ENCODE data around the gene CPM. TPM values are rescaled to one million over a fixed set of nuclear protein-coding genes. Genes with fewer than 3 reads are reported as not detected.

CPM gene
- total RNA-seq, 1 experiment from 2014 or later = not detected

DNA sequence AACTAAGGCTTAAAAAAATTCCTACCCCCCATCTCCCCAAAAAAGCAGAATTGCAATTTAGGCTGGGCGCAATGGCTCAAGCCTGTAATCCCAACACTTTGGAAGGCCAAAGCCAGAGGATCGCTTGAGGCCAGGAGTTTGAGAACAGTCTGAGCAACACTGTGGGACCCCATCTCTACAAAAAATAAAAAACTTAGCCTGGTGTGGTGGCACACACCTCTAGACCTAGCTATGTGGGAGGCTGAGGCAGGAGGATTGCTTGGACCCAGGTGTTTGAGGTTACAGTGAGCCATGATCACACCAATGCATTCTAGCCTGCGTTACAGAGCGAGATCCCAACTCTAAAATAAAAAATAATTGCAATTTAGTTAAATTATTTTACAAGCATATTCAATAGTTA lies 54.1 kb downstream of the CPM start:
- no peak for DNase-seq (ENCODE audit: low spot score)

DNA sequence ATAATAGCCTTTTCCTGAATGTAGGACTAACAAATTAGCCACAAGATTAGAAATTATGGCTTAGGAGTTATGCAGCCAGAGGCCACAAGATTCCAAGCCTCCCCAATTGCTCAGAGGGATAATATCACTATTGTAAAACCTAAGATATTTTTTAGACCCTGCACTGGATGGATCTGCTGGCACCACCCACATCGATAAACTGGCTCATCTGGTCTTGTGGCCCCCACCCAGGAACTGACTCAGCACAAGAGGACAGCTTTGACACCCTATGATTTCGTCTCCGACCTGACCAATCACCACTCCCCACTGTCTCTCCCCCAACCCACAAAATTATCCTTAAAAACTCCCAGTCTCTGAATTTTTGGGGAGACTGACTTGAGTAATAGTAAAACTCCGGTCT lies 54.7 kb downstream of the CPM start:
- no peak for DNase-seq (ENCODE audit: low spot score)

DNA sequence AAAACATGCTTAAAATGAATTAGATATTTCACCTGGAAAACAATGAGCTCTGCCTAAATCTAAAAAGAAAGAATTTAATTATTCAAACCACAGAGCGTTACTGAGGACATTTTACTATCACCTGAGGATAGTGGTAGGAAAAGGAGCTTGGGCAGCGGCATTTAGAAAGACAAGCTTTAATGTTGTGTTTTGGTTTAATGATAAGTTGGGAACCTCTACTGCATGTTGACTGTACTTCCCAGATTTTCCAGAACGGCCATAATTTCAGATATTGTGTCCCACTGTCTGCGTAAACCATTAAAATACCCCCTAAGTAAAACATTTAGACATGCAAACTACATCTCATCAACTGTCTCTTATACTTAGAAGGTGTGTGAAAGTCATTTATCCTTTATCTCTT lies 55.4 kb downstream of the CPM start:
- no peak for DNase-seq (ENCODE audit: low spot score)

DNA sequence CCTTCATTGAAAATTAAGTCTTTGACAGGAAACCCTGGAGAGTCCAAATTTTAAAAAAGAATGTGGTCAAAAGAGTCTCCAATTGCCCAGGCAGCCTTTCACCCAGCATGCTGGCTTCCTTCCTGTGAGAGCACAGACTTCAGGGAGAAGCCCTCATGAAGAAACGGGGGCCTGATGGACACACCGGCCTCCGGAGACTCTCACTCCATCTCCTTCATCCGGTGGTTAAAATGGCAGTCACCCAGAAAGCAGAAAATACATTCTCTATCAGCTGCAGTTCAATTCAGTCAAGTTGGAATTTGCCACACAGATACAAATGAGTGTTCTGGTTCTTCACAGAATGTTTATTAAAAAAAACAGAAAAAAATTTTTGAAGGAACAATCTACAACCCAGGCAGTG lies 56.5 kb downstream of the CPM start:
- DNase-seq (ENCODE audit: low spot score) = no peak

DNA sequence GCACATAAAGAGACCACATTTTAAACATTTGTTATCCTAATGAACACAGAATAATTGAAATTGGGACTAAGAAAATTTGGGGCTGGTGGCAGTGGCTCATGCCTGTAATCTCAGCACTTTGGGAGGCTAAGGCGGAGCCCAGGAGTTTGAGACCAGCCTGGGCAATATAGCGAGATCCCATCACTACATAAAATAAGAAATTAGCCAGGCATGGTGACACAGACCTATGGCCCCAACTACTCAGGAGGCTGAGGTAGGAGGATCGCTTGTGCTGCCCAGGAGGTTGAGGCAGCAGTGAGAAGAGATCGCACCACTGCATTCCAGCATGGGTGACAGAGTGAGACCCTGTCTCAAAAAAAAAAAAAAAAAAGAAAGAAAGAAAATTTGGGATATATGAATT lies 59.7 kb downstream of the CPM start:
- DNase-seq (ENCODE audit: low spot score) = no peak

DNA sequence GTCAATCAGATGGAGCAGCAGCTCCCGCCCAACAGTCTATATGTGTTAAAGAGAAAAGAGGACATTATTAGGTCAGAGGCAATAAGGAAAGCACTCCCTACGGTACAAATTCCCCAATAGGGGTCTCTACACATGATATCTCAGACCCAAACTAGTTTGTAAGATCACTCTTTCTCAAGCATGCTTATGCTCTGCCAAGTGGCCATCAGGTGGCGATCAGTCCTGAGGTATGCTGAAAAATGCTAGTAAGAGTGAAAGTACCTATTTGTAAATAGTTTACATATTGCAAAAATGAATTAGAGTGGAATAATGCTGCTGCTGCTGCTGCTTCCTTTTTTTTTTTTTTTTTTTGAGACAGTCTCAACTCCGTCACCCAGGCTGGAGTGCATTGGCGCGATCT lies 61.0 kb downstream of the CPM start:
- DNase-seq (ENCODE audit: low spot score) = peak; percentile 25

DNA sequence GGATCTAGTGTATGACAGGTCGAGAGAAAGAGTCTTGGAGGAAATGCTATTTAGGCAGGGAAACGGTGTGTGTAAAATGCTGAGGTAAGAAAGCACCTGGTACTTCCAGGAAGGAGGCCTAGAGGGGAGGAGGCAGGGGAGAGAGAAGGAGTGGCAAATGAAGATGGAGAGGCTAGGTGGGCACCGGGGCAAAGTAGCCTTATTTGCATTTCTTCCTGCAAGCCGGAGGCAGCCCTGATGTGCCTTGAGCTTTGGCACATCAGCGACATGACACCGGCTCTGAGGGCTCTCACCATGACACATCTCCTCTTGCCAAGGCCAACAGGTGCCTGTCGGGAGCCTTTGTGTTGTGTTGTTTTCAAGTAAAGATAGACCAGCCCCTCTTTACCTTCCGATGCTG lies 61.6 kb downstream of the CPM start:
- no peak for DNase-seq (ENCODE audit: low spot score)

DNA sequence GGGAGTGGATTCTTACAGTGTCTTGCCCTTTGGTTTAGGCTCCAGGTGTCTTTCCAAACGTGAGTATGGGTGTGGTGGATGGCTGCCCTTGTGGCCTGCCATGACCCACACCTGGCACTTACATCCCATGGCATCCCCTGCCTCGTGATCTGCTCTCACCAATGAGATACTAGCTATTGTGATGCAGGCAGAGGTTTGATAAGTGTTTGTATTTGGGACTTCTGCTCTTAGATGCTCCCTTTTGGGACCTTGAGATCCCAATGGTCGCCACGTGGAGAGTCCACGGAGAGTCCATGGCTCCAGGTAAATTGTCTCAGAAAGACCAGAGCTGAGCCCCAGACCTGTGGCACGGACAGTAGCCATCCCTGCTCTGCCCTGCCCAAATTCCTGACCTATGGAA lies 62.5 kb downstream of the CPM start:
- no peak for DNase-seq (ENCODE audit: low spot score)

DNA sequence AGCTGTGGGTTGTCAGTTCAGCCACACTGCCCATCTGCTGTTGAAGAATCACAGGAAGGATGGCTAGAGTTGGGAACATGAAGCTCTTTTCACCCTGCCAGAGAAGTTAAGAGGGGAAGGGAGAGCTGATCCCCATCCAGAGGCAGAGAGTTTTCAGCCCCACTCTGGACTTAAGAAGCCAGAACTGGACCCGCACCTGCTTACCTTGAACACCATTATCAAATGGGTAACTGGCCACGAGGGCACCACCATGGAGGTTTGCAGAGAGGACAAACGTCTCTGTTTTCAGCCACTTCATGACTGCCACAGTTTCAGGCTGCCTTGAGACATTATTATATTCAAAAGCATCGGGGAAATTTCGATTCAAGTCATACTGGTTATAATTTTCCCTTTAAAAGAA lies 63.0 kb downstream of the CPM start:
- no peak for DNase-seq (ENCODE audit: low spot score)

DNA sequence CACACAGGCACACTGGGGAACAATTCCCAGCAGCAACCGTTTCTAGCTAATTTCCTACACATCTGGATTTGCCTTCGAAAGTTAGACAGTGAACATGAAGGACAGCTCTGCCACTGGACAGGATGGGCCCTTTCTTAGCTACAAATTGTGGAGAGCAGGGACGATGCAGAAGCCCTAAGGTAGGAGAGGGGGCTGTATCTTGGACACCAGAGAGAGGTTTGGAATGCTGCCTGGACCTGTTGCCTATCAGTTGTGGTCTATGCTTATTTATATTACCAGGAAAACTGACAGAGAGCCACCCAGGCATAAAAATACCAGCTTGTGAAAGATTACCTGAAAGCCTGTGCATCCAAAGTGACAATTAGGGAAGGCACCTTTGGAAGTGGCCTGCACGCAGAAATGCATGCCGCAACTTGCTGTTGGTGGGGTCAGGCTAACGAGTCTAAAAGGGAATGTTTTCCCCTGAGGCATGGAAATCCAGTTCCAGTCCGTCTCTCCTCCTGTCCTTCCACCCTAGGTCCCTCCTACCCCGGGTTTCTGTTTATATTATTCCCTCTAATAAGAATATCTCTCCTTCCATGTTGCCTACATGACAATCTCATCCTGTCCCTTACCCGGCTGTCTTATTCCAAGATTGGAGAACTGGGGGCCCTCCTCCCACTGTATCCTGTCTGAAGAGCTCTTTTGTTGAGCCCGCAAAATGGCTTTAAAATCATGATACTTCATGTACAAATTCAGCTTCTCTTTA lies 64.8 kb downstream of the CPM start:
- DNase-seq (ENCODE audit: low spot score) = no peak

DNA sequence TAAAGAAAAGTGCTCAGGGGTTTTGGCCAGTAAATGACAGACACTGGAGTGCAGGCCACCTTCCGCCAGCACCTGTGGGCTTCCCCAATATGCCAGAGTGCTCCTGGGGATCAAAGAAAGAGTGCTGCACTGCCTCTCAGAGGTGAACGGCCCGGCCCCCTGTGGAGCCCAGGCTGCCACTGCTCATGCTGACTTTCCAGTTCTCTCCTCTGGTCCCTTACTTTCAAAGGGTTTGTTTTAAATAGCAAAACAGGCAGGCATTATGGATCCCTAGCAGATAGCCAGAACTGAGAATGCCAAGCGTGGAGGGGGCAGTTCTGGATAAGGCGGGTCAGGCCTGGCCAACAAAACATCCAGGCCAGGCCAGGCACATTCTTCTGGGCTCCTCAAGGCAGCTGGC lies 65.4 kb downstream of the CPM start:
- DNase-seq (ENCODE audit: low spot score) = no peak

DNA sequence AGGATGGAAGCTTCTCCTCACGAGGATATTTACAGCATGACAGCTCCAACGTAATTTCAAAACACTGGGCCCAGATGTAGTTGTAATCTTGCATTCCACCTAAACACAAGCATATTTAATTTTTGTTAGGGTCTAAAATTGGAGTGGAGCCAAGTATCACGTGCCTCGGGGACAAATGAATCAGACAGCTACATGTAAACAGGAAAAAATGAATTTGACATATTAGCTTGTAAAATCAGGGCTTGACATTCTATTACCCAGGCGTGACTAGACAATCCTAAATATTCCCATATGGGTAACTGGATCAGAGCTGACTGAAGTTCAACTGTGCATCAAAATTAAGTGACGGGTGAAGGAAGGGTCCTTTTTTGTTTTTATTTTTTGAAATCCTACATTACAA lies 66.0 kb downstream of the CPM start:
- DNase-seq (ENCODE audit: low spot score) = no peak

DNA sequence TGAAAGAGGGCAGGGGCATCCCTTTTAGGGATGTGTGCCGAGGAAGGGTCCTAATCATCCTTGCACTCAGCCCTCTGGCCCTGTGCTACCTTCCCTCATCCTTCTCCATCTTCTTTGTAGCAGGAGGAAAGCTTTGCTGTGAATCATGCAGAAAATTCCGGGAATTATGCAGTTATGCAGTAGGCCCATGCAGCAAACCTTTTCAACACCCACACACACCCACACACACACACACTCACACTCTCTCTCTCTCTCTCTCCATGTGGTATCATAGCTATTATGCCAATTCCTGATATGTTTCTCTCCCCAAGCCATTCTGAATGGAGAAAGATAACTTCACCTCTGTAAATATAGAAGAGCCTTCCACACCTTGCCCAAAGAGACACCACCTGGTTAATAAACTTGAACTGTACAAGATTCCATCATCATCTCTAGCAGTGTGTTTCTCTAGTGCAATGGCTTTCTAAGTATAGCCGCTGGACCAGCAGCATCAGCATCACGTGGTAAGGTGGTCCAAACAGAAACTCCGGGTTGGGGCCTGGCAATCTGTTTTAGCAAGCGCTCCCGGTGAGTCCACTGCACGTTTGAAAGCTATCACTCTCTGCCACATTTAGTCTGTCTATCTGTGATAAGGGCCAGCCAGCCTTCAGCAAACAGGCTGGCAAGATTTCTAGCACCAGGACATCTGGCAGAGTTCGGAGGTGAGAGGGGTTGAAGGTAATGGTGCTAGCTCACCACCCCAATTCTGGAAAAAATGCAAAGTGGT lies 67.4 kb downstream of the CPM start:
- no peak for DNase-seq (ENCODE audit: low spot score)

DNA sequence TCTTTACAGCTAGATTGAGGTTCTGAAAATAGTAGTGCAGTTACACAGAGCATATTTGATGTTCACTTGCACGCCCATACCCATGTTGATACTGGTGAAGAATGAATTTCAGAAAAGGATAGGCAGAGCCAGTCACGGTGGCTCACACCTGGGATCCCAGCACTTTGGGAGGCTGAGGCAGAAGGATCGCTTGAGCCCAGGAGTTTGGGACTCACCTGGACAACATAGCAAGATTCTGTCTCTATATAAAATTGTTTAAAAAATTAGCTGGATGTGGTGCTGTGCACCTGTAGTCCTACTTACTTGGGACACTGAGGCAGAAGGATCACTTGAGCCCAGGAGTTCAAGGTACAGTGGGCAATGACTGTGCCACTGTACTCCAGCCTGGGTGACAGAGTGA lies 68.4 kb downstream of the CPM start:
- DNase-seq (ENCODE audit: low spot score) = no peak

DNA sequence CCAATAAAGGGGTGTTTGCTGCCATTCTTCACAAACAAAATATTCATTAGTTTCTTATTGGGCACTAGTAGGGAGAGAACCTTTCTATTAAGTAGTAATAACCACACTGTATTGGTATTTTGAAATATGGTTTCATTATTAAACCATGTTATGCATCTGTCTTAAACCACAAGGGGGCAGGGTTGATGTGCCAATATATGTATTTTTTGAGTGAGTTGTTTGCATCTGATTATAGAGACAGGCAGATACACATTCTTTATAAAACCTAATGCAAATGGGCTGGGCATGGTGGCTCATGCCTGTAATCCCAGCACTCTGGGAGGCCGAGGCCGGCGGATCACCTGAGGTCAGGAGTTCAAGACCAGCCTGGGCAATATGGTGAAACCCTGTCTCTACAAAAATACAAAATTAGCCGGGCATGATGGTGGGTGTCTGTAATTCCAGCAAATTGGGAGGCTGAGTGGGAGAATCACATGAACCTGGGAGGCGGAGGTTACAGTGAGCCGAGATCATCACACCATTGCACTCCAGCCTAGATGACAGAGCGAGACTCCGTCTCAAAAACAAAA lies 69.0 kb downstream of the CPM start:
- peak; percentile 60 for DNase-seq (ENCODE audit: low spot score)

DNA sequence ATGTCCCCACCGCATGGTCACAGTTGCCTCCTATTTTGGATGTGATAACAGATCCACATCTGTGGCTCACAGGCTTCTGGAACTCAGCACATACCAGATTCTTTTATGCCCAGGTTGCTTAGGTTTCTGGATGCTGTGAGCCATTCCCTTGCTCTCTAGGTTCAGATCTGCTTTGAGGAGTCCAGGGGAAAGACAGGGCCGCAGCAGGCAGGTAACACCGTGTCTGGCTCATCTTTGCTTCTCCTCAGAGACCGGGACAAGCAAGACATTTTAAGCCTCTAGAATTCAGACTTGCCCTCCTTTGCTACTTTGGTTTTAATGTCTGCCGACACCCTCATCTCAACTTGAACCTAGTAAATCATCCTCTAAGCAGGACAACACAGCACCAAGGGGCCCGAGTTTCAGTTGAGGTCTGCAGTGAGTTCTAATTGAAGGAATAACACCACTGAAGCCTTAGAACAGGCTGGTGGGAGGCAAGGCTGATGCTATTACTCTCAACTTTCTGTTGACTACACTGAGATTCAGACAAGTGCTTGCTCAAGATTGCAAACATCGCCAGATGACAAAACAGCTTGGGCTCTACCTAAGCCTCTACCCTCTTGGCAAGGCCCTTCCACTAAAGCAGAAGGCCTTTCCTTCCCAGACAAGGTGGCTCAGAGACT lies 69.7 kb downstream of the CPM start:
- no peak for DNase-seq (ENCODE audit: low spot score)

DNA sequence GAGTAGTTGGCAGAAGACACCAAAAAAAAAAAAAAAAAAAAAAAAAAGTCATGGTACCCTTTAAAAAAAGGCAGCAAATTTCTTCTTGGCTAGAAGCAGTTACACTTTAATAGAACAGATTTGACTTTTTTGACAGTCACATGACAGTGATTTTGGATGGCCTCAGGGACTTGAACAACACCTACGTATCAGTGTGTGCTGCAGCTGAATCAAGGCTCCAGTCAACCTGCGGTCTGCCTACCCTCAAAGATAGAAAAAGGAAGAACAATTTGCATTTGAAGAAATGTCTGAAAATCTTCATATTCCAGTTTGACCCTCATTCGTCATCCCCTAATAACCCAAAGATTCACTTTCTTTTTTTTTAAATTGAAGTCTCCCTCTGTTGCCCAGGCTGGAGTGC lies 71.1 kb downstream of the CPM start:
- DNase-seq (ENCODE audit: low spot score) = no peak

DNA sequence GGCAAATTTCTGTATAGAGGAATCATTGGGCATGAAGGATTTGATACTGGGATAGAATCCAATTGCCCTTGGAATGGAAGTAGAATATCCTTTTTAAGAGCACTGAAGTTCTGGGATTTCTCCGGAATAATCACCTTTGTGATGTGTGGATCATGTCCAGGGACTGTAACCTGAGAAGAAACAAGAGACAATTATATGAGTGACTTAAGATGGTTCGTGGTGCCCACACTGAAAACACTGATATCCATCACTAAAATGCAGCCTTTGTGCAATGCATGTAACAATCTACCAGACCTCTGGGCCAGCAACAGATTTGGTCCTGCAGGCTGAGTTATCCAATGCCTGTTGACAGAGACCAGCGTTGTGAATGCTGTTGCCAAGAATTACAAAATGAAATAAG lies 76.5 kb downstream of the CPM start:
- no peak for DNase-seq (ENCODE audit: low spot score)

DNA sequence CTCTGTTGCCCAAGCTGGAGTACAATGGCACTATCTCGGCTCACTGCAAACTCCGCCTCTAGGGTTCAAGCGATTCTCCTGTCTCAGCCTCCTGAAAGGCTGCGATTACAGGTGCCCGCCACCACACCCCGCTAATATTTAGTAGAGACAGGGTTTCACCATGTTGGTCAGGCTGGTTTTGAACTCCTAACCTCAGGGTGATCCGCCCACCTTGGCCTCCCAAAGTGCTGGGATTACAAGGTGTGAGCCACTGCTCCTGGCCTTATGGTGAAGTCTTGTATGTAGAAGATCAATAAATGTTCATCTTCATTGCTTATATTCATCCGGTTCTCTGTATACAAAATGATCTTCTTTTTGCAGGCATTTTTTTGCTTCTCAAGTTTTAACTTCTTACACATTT lies 77.2 kb downstream of the CPM start:
- DNase-seq (ENCODE audit: low spot score) = no peak

DNA sequence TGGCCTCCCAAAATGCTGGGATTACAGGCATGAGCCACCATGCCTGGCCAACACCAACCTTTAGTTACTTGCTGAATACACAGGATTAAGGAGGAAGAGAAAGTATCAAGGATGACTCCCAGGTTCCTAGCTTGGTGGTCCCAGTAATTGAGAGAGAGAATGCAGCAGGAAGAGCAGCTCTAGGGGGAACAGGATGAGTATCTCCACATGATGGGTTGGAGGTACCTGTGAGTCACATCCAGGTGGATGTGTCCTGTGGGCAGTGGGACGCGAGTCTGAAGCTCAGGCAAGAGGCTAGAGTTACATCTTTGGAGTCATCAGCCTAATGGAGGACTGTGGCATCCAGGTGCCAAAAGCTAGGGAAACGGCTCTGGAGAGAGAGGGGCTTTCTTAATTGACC lies 77.9 kb downstream of the CPM start:
- no peak for DNase-seq (ENCODE audit: low spot score)

DNA sequence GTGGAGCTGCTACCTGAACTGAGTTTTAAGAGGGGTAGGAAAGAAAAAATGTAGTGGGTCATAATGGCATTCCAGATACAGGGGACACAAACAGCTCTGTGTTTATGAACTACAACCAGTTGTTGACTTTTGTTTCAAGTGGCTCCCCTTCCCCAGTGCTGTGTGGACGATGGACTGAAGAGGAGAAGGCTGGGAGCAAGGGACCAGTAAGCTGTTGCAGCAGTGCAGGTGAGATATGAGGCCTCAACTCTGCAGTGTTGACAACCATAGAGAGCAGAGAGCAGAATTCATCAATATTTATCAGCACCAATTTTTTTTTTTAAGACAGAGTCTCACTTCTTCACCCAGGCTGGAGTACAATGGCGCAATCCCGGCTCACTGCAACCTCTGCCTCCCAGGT lies 78.4 kb downstream of the CPM start:
- no peak for DNase-seq (ENCODE audit: low spot score)

DNA sequence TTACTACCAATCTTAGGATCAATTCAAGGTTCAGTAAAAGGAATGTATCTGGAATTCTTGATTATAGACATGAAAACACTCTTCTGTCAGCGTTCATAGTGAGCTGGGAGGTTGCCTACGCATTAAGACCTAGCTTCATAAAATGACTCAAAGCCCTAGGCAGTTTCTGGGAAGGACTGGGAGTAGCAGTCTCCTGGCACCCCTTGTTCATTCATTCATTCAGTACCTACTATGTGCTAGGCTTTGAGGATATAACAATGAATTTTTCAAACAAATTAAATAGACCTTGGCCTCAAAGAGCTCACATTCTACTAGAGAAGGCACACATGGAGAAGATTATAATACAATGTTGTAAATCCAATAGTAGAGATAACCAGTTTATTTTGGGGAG lies 78.9 kb downstream of the CPM start:
- DNase-seq (ENCODE audit: low spot score) = no peak

Data from HT-29 (cell line).